ENCODE measurements around the gene EPO. TPM values are rescaled to one million over a fixed set of nuclear protein-coding genes. Genes with fewer than 3 reads are reported as not detected.

Gene EPO
- not detected for total RNA-seq

- no peaks in the 10 kb centered on the region for H3K36me3 Mint-ChIP-seq (ENCODE audit: insufficient read depth)
- no peak within 1 kb of the TSS for H3K4me3 Mint-ChIP-seq
- ATAC-seq = peak in 1 of 2 donors; percentile 29
These were observed at the start of gene EPO for GRCh38 chr7:100720279-100720670. Gene EPO (plus strand): TSS chr7:100720468. CDS start chr7:100720981, 513 bp downstream.

GRCh38 chr7:100671353-100672327, 48.6 kb upstream of the EPO start:
- Mint-ChIP-seq H3K4me3 (no peak overlapping the region), H3K4me1 (ENCODE audit: low read depth) (peaks cover 6% of the 10 kb centered on the region), H3K27me3 (ENCODE audit: low read depth) (no peaks in the 10 kb centered on the region), H3K36me3 (ENCODE audit: insufficient read depth) (peaks cover 4% of the 10 kb centered on the region), H3K9me3 (no peaks in the 10 kb centered on the region)
- no peak for ATAC-seq
- DNase-seq = no peak

More at GRCh38 chr7:100720279-100720670, at the start of gene EPO:
- Mint-ChIP-seq H3K4me1 (ENCODE audit: low read depth) (peaks cover 5% of the 10 kb centered on the region), H3K9me3 (peaks cover 14% of the 10 kb centered on the region), H3K27me3 (ENCODE audit: low read depth) (peaks cover 47% of the 10 kb centered on the region)
- no peak for DNase-seq

DNA sequence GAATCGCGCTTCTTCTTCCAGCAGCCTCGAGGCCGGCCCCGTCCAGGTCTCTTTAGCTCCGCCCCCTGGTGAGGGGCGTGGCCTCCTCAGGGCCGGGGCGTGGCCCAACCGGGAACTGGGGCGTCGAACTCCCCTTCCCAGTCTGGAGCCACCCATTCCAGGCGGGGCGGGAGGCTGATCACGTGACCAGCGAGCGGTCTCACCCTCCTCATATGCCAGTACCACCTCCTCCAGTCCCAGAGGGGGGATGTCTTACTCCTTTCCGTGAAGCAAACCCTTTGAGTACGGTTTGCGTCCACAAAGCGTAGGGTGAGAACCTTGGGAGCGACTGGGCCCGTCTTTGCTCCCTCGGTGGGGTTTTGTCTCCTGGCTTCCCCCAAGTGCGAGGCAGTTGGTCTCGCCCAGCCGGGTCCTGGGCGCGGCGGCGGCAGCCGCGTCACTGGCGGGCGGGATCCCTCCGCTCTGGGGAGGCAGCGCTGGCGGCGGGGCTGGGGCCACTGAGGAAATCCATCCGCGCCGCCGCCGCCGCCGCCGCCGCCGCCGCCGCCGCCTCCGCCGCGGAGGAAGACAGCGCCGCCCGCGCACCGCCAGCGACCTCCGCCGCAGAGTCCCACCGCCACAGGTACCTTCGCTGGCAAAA, 46.8 kb upstream of the EPO start, which contains the start of gene GNB2:
Gene GNB2 (plus strand): TSS at position 439 of the 640 bp plus-strand sequence. CDS start 2,526 bp downstream, outside the sequence.
- peaks cover 15% of the 10 kb centered on the region for H3K4me1 Mint-ChIP-seq (ENCODE audit: low read depth)
- H3K9me3 Mint-ChIP-seq = no peaks in the 10 kb centered on the region
- H3K36me3 Mint-ChIP-seq (ENCODE audit: insufficient read depth) = peaks cover 9% of the 10 kb centered on the region
- DNase-seq (peak; percentile 98), ATAC-seq (peak; percentile 74 to 77)
- H3K4me3 Mint-ChIP-seq = peak within 1 kb of the TSS; percentile 94
- H3K27me3 Mint-ChIP-seq (ENCODE audit: low read depth) = no peaks in the 10 kb centered on the region

GRCh38 chr7:100673942-100674410, 46.3 kb upstream of the EPO start:
- Mint-ChIP-seq H3K4me1 (ENCODE audit: low read depth) (peaks cover 17% of the 10 kb centered on the region), H3K27me3 (ENCODE audit: low read depth) (no peaks in the 10 kb centered on the region), H3K4me3 (peak overlapping the region; percentile 94), H3K9me3 (no peaks in the 10 kb centered on the region), H3K36me3 (ENCODE audit: insufficient read depth) (peaks cover 11% of the 10 kb centered on the region)
- peak; percentile 1 to 3 for ATAC-seq
- no peak for DNase-seq

- Mint-ChIP-seq H3K4me1 (ENCODE audit: low read depth) (peaks cover 17% of the 10 kb centered on the region), H3K27me3 (ENCODE audit: low read depth) (no peaks in the 10 kb centered on the region), H3K9me3 (no peaks in the 10 kb centered on the region), H3K4me3 (peak overlapping the region; percentile 94), H3K36me3 (ENCODE audit: insufficient read depth) (peaks cover 15% of the 10 kb centered on the region)
- DNase-seq (no peak), ATAC-seq (peak in 1 of 2 donors; percentile 2)
These were observed 45.7 kb upstream of the EPO start for GRCh38 chr7:100674411-100675104.

GRCh38 chr7:100675105-100675451, 45.2 kb upstream of the EPO start:
- H3K27me3 Mint-ChIP-seq (ENCODE audit: low read depth) = no peaks in the 10 kb centered on the region
- no peaks in the 10 kb centered on the region for H3K9me3 Mint-ChIP-seq
- peaks cover 16% of the 10 kb centered on the region for H3K36me3 Mint-ChIP-seq (ENCODE audit: insufficient read depth)
- H3K4me1 Mint-ChIP-seq (ENCODE audit: low read depth) = peaks cover 20% of the 10 kb centered on the region
- H3K4me3 Mint-ChIP-seq = peak overlapping the region; percentile 94
- ATAC-seq = peak in 1 of 2 donors; percentile 8
- DNase-seq = peak; percentile 38

- H3K27me3 Mint-ChIP-seq (ENCODE audit: low read depth) = no peaks in the 10 kb centered on the region
- peak; percentile 45 for ATAC-seq
- H3K4me3 Mint-ChIP-seq = peak overlapping the region; percentile 86
These were observed 44.5 kb upstream of the EPO start for GRCh38 chr7:100675581-100676350.

DNA sequence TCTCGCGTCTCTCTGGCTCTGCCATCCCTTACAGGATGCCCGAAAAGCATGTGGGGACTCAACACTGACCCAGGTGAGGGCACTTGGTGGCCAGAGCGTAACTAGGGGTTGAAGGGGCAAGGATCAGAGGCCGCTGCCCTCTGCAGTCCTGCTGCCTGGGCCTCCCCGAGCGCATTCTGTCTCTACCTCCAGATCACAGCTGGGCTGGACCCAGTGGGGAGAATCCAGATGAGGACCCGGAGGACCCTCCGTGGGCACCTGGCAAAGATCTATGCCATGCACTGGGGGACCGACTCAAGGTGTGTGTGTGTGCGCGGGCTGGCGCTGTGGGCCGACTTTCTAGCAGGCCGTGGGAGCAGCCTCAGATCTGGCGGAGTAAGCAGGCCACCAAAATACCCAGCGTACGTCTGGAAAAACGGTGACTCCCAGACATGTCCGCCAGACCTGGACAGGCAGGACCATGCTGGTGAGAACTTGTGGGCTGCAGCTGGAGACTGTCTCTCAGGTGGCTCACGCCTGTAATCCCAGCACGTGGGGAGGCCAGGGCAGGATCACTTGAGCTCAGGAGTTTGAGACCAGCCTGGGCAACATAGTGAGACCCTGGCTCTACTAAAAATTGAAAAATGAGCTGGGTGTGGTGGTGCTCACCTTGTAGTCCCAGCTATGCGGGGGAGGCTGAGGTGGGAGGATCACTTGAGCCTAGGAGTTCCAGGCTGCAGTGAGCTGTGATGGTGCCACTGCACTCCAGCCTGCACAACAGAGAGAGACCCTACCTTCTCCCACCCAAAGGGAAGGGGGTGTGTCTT, 43.6 kb upstream of the EPO start:
- no peaks in the 10 kb centered on the region for H3K9me3 Mint-ChIP-seq
- peak overlapping the region; percentile 86 for H3K4me3 Mint-ChIP-seq
- peaks cover 30% of the 10 kb centered on the region for H3K4me1 Mint-ChIP-seq (ENCODE audit: low read depth)
- no peaks in the 10 kb centered on the region for H3K27me3 Mint-ChIP-seq (ENCODE audit: low read depth)
- DNase-seq (no peak), ATAC-seq (no peak)
- H3K36me3 Mint-ChIP-seq (ENCODE audit: insufficient read depth) = peaks cover 18% of the 10 kb centered on the region

More at GRCh38 chr7:100675581-100676350, 44.5 kb upstream of the EPO start:
- Mint-ChIP-seq H3K36me3 (ENCODE audit: insufficient read depth) (peaks cover 18% of the 10 kb centered on the region), H3K9me3 (no peaks in the 10 kb centered on the region), H3K4me1 (ENCODE audit: low read depth) (peaks cover 26% of the 10 kb centered on the region)
- peak; percentile 76 for DNase-seq

- H3K9me3 Mint-ChIP-seq = no peaks in the 10 kb centered on the region
- DNase-seq (no peak), ATAC-seq (no peak)
- peak overlapping the region; percentile 46 for H3K4me3 Mint-ChIP-seq
- H3K36me3 Mint-ChIP-seq (ENCODE audit: insufficient read depth) = peaks cover 18% of the 10 kb centered on the region
- H3K27me3 Mint-ChIP-seq (ENCODE audit: low read depth) = no peaks in the 10 kb centered on the region
- peaks cover 30% of the 10 kb centered on the region for H3K4me1 Mint-ChIP-seq (ENCODE audit: low read depth)
These were observed 42.7 kb upstream of the EPO start for GRCh38 chr7:100677308-100678267.

DNA sequence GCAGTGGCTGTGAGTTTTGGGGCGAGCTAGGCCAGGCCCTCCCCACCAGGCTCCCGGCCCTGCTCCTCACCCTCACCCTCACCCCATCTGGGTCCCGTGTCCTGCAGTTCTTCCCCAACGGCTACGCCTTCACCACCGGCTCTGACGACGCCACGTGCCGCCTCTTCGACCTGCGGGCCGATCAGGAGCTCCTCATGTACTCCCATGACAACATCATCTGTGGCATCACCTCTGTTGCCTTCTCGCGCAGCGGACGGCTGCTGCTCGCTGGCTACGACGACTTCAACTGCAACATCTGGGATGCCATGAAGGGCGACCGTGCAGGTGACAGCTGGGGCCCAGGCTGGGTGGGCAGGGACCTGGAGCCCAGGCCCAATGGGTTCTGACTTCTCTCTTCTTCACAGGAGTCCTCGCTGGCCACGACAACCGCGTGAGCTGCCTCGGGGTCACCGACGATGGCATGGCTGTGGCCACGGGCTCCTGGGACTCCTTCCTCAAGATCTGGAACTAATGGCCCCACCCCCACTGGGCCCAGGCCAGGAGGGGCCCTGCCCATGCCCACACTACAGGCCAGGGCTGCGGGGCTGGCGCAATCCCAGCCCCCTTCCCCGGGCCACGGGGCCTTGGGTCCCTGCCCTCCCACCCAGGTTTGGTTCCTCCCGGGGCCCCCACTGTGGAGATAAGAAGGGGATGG, 41.8 kb upstream of the EPO start:
- Mint-ChIP-seq H3K27me3 (ENCODE audit: low read depth) (no peaks in the 10 kb centered on the region), H3K36me3 (ENCODE audit: insufficient read depth) (peaks cover 21% of the 10 kb centered on the region), H3K4me1 (ENCODE audit: low read depth) (peaks cover 31% of the 10 kb centered on the region), H3K4me3 (no peak overlapping the region), H3K9me3 (no peaks in the 10 kb centered on the region)
- ATAC-seq = no peak
- DNase-seq = no peak

- H3K9me3 Mint-ChIP-seq = no peaks in the 10 kb centered on the region
- ATAC-seq = no peak
- peaks cover 31% of the 10 kb centered on the region for H3K4me1 Mint-ChIP-seq (ENCODE audit: low read depth)
- no peak for DNase-seq
- no peaks in the 10 kb centered on the region for H3K27me3 Mint-ChIP-seq (ENCODE audit: low read depth)
- H3K36me3 Mint-ChIP-seq (ENCODE audit: insufficient read depth) = peaks cover 21% of the 10 kb centered on the region
- no peak overlapping the region for H3K4me3 Mint-ChIP-seq
These were observed 40.9 kb upstream of the EPO start for GRCh38 chr7:100679129-100679926.
